Ishikawa (cell line): ENCODE data around the gene RAPGEF5.

Experiments
- CEBPB ChIP-seq: IDR thresholded peaks from 2 replicates; pipeline ENCODE4 v1.6.1; 2012
- CREB1 ChIP-seq: IDR thresholded peaks from 2 replicates; pipeline ENCODE4 v1.6.1; 2012; ENCODE audit warnings: low read depth
- EGR1 ChIP-seq: IDR thresholded peaks from 2 replicates; pipeline ENCODE4 v1.6.1; 2012
- EP300 ChIP-seq: IDR thresholded peaks from 2 replicates; pipeline ENCODE4 v1.6.1; 2012; ENCODE audit warnings: borderline replicate concordance
- FOXM1 ChIP-seq: IDR thresholded peaks from 2 replicates; pipeline ENCODE4 v1.6.1; 2012; ENCODE audit warnings: low read depth, borderline replicate concordance
- MAX ChIP-seq: IDR thresholded peaks from 2 replicates; pipeline ENCODE4 v1.6.1; 2012
- NFIC ChIP-seq: IDR thresholded peaks from 2 replicates; pipeline ENCODE4 v1.6.1; 2012
- RAD21 ChIP-seq: IDR thresholded peaks from 2 replicates; pipeline ENCODE4 v1.6.1; 2012; ENCODE audit warnings: low read depth
- REST ChIP-seq: IDR thresholded peaks from 2 replicates; pipeline ENCODE4 v1.6.1; 2012; ENCODE audit warnings: low read depth, mild to moderate bottlenecking
- TAF1 ChIP-seq: IDR thresholded peaks from 2 replicates; pipeline ENCODE4 v1.6.1; 2012; ENCODE audit warnings: low read depth, mild to moderate bottlenecking
- TCF12 ChIP-seq: IDR thresholded peaks from 2 replicates; pipeline ENCODE4 v1.6.1; 2012; ENCODE audit warnings: low read depth
- TEAD4 ChIP-seq: IDR thresholded peaks from 2 replicates; pipeline ENCODE4 v1.6.1; 2012
- USF1 ChIP-seq: IDR thresholded peaks from 2 replicates; pipeline ENCODE4 v1.6.1; 2012
- YY1 ChIP-seq: IDR thresholded peaks from 2 replicates; pipeline ENCODE4 v1.6.1; 2012; ENCODE audit warnings: low read depth
- ZBTB7A ChIP-seq: IDR thresholded peaks from 2 replicates; pipeline ENCODE4 v1.6.1; 2012; ENCODE audit warnings: low read depth

The RAPGEF5 gene

GRCh38 chr7:22399091-22399490 lies 42.1 kb upstream of the RAPGEF5 start:
- TF ChIP-seq REST (no peak), EGR1 (no peak), USF1 (no peak), YY1 (no peak), CREB1 (no peak), TAF1 (no peak), NFIC (no peak), FOXM1 (no peak), TEAD4 (no peak), CEBPB (no peak), MAX (no peak), EP300 (no peak), ZBTB7A (no peak), RAD21 (no peak), TCF12 (no peak)

GRCh38 chr7:22397981-22398380 lies 41.0 kb upstream of the RAPGEF5 start:
- no peak for TF ChIP-seq REST
- TF ChIP-seq FOXM1: no peak
- no peak for TF ChIP-seq TEAD4
- TF ChIP-seq ZBTB7A: no peak
- no peak for TF ChIP-seq EP300
- TF ChIP-seq CEBPB: no peak
- no peak for TF ChIP-seq TAF1

- TF ChIP-seq TAF1 (no peak), TEAD4 (no peak), CEBPB (no peak), MAX (no peak), YY1 (no peak), ZBTB7A (no peak), EGR1 (no peak), CREB1 (no peak), EP300 (no peak), NFIC (no peak), USF1 (no peak), RAD21 (no peak), TCF12 (no peak), REST (no peak), FOXM1 (no peak)
Observed at GRCh38 chr7:22395222-22395621, 38.3 kb upstream of the RAPGEF5 start.

GRCh38 chr7:22394739-22395138 lies 37.8 kb upstream of the RAPGEF5 start:
- TF ChIP-seq YY1: no peak
- no peak for TF ChIP-seq TAF1
- no peak for TF ChIP-seq EGR1

- TF ChIP-seq MAX (no peak), EGR1 (no peak), USF1 (no peak)
Observed at GRCh38 chr7:22393913-22394729, 37.2 kb upstream of the RAPGEF5 start.
